GM12865 (cell line): ENCODE results near the gene INPP5E.

Experiments
- DNase-seq: peaks from one replicate; pipeline ENCODE4 v3.0.0; 2010; ENCODE audit warnings: low read depth
- H3K4me3 ChIP-seq: 2 replicates; pipeline ENCODE4 v1.5.1; 2011; ENCODE audit warnings: mild to moderate bottlenecking, low read depth, low read length, control low read depth
- TF ChIP-seq, protein P1 (sequence below): IDR thresholded peaks from 2 replicates; pipeline ENCODE4 v1.5.1; 2011; ENCODE audit warnings: low read length, control low read depth, low read depth, inconsistent platforms; ENCODE audit not compliant: insufficient read depth; ENCODE audit errors: missing control alignments

INPP5E gene

DNA sequence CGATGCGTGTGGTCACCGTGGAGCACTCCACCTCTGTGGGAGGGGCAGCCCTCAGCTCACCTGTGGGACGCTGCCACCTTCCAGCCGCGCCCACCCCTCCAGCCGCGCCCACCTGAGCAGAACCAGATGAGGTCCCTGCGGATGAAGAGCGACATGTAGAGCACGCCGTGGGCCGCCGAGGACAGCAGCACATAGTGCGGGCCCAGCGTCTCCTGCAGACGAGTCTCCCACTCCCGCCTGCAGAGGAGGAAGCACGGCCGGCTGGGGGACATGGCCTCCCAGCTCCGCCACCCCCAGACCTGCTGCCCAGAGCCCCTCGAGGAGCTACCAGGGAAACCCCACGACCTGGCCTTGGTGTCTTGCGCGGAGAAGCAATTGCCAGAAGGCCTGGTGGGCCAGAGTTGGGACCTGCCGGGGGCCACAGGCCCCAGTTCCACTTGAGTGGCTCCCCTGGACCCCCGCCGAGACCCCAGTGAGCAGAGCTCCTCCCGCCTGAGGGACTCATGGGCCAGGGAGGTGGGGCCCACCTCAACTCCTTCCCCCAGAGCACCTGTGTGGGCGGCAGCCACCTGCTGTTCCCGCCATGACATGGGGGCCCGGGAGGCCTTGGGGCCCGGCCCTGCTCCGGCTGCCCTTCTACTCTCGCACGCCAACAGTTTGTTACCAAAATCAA lies 6.5 kb downstream of the INPP5E start:
- DNase-seq = no peak
- TF ChIP-seq, protein P1, sequence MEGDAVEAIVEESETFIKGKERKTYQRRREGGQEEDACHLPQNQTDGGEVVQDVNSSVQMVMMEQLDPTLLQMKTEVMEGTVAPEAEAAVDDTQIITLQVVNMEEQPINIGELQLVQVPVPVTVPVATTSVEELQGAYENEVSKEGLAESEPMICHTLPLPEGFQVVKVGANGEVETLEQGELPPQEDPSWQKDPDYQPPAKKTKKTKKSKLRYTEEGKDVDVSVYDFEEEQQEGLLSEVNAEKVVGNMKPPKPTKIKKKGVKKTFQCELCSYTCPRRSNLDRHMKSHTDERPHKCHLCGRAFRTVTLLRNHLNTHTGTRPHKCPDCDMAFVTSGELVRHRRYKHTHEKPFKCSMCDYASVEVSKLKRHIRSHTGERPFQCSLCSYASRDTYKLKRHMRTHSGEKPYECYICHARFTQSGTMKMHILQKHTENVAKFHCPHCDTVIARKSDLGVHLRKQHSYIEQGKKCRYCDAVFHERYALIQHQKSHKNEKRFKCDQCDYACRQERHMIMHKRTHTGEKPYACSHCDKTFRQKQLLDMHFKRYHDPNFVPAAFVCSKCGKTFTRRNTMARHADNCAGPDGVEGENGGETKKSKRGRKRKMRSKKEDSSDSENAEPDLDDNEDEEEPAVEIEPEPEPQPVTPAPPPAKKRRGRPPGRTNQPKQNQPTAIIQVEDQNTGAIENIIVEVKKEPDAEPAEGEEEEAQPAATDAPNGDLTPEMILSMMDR = no peak
- no peak overlapping the region for H3K4me3 ChIP-seq

DNA sequence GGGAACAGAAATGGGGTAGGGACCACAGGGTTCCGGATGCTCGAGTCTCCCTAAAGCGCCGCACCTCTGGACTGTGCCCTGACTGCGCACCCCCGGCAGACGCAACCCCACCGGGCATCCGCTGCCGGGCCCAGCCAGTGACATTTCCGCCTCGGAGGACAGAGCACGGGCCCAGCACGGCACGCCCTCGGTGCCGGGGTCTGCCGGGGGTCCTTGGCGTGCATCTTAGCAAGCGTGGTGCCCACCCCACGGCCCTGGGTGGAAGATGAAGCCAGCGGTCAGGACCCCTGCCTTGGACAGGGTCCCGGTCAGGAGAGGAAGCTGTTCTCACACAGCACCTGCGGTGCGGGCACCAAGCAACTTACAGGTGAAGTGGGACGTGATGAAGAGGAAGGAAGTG lies 7.1 kb downstream of the INPP5E start:
- TF ChIP-seq, protein P1 = no peak

GRCh38 chr9:136431782-136432350 lies 7.8 kb downstream of the INPP5E start:
- no peak overlapping the region for H3K4me3 ChIP-seq

More for the DNA sequence above, 7.1 kb downstream of the INPP5E start:
- no peak overlapping the region for H3K4me3 ChIP-seq
- no peak for DNase-seq

DNA sequence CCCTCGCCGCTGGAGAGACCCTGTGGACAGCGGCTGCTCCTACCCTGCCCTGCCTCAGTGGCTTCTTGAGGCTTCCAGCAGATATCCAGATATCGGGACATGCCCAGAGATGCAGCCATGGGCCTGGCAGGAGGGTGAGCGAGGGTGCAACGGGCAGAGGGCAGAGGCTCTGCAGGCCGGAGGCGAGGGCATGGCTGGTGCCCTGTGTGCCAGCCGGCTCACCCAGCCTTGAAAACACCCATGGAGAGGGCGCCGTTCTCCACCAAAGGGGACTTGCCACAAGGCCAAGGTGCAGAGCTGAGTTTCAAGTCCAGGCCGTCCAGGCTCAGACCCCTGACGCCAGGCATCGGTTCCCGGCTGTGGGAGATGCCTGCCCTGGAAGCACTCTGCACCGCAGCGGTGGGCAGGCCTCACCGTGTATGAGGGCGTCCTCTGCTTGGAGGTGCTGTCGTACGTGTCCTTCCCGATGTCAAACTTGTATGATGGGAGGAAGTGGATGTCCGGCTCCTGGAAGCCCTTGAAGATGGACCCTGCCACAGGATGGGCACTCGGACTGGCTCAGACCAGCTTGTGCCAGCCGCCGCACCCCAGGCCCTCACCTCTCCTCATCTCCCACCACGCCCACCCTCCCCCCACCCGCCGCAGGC lies 8.9 kb downstream of the INPP5E start:
- TF ChIP-seq, protein P1 = no peak
- no peak overlapping the region for H3K4me3 ChIP-seq
- DNase-seq = no peak

More at GRCh38 chr9:136431782-136432350, 7.8 kb downstream of the INPP5E start:
- TF ChIP-seq, protein P1 = no peak
- DNase-seq = no peak

DNA sequence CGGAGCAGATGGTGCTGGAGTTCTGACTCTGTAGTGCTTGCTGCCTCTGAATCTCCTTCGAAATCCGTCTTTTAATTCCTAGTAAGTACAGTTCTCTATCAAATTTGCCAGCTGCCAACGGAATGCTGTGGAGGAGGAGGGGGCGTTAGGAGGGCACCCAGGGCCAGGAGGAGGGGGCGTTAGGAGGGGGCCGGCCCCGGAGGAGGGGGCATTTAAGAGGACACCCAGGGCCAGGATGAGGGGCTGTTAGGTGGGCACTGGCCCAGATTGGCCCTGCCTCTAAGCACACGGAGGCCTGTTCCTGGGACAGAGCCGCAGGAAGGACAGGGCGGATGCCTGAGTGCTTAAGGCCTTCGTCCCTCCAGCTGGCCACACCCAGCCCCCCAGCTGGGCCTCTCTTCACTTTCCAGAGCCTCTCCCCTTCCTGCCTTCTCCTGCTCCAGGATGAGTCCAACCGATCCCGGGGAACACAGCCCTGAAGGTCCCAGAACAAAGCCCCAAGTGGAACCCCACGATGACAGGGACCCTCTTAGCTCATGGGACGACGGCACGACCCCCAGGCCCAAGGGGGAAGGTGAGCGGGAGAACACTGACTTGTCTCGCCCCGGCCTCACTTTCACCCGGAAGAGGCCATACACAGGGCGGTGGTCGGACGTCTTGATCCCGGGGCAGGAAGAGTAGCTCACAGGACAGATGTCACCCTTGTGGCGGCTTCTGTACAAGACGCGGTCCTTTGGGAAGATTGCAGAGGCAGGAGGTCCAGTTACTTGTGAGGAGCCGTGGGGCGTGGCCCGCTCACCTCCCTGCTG lies 9.8 kb downstream of the INPP5E start:
- H3K4me3 ChIP-seq = no peak overlapping the region
- no peak for DNase-seq
- TF ChIP-seq, protein P1 = no peak

DNA sequence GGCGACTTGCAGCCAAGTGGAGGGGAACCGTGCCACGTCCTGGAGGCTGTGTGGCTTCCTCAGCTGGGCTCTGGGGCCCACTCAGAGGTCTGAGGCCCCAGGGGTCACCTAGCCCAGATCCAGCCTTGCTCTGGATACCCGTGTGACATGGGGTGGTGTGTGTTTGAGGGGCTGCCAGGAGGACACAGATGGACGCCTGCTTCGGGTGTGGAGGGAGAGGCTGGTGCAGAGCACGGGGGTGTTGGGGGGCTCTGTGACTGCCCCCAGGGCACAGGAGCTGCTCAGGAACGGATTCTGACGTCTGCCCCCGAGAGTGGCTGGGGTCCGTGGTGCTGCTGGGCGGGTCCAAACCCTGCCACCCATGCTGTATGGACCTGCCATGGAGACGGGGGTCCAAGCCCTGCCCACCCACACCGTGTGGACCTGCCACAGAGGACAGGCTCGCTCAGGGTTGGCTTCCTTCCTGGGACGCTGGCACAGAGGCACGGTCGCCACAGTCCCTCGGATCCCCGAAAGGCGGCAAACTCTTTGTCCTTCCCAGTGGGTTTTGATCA lies 10.5 kb downstream of the INPP5E start:
- no peak overlapping the region for H3K4me3 ChIP-seq
- TF ChIP-seq, protein P1 = no peak
- no peak for DNase-seq
